ELR (cell line): ENCODE measurements around the gene YTHDC2.
"Not testable (repeated sequence)": the region's sequence is repeated elsewhere in the genome, so short reads cannot be mapped to it uniquely, and the experiment has no call there.

Experiments used
- DNase-seq: peaks from one replicate; pipeline ENCODE4 v3.0.0-alpha.2; 2015; ENCODE audit warnings: low read depth

YTHDC2 gene

DNA sequence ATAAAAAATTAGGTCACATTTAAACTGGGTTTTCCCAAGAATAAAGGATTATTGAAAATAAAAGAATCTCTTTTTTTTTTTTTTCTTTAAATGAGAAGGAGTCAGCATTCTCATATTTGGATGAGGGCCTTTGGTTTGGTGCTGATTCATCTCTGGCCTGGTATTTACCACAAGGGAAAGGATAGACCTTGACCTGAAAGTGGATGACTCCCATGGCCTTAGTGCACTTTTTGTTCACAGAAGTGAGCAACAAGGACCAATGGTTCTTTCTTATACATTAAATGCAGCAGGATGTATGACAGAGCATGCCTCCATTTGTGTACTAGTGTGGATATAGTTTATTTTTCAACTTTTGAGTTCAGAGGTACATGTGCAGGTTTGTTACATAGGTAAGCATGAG is 6.9 kb downstream of the YTHDC2 start:
- peak; percentile 80 for DNase-seq

DNA sequence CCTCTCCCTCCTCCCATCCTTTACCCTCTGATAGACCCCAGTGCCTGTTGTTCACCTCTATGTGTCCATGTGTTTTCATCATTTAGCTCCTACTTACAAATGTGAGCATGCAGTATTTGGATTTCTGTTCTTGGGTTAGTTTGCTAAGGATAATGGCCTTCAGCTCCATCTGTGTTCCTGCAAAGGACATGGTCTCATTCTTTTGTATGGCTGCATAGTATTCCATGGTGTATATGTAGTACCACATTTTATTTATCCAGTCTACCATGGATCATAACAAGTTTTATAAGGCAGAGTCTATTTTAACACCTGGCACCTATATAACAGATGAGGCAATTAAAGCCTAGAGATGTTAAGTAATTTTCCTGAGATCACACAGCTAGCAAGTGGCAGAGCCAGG is 7.4 kb downstream of the YTHDC2 start:
- DNase-seq, result no peak

DNA sequence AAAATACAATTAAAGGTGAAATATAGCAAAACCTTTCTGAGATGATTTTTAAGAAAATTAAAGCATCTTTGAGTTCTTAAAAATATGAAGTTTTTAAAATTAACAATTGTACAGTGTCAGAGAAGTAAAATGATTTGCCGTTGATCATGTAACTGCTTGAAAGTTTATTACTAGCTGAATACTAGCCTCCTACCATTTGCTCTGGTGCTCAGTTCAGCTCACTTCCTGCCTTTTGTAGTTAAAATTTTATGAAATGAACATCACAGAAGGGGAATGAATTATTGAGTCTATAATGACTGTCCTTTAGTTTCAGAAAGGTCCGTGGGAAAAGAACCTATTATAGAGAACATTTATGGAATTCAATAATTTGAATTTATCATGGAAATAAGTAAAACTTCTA is 9.7 kb downstream of the YTHDC2 start:
- DNase-seq, result no peak

DNA sequence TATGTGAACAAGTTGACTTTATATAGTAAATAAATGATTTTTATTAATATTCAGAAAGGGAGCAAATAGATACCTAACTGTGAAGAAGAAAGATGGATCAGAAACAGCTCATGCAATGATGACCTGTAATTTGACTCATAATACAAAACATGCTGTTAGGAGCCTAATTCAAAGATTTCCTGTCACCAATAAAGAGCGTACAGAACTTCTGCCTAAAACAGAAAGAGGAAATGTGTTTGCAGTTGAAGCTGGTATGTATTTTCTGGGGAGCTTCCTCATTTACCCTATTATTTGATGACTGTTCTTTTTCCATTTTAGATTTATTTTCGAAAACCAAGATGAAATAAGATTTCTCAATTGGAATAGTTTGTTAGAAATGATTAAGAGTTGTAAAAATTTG is 11.4 kb downstream of the YTHDC2 start:
- DNase-seq, result peak; percentile 40

DNA sequence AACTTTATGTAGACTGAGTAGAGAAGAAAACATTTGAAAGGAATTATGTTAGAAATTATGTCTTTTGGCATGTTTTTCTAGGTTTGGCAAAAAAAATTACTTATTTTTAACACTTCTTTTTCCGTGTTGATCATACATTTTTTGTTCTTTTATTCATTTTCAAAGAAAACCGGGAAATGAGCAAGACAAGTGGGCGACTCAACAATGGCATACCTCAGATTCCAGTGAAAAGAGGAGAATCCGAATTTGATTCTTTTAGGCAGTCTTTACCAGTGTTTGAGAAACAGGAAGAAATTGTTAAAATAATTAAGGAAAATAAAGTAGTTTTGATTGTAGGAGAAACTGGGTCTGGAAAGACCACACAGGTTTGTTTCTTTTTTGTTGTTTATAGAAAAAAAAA is 12.9 kb downstream of the YTHDC2 start:
- peak; percentile 32 for DNase-seq

DNA sequence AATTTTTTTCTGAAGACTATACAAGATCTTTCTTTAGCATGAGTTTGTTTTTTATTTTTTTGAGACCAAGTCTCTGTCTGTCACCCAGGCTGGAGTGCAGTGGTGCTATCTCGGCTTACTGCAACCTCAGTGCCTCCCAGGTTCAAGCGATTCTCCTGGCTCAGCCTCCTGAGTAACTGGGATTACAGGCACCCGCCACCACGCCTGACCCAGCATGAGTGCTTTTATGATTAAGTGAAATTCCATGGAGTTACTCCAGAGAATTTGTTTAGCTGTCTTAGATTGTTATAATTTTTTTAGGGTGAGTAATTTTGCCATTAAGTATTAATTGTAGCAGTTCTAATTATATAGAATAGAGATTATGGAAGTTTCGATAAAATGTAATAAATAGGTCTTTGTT is 14.3 kb downstream of the YTHDC2 start:
- DNase-seq, result peak; percentile 27

DNA sequence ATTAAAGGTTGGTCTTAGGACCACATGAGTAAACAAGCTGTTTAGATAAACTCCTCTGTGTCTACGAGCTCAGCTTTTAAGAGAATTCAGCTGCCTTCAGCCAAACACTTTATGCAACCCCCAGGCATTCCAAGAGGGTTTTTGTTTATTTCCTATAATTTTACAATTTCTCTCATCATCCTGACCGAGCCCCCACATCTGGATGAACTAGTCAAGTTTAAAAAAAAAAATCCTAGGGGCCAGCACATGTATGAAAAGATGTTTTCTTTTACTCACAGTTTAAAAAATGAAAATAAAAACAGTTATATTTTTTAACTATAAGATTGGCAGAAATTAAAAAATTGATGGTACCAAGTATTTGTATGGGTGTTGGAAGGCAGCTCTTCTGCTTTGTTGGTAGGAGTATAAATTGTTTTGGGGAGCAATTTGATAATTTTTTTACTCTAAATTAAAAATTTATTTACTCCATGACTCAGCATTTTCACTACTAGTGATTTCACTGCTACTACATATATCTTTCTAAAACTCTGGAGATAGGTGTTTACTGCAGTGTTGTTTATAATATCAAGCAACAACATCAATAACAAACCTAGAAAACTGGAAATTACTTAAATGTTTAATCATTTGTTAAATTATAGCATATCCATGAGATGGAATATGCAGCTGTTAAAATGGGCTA is 18.1 kb downstream of the YTHDC2 start:
- DNase-seq, result no peak

DNA sequence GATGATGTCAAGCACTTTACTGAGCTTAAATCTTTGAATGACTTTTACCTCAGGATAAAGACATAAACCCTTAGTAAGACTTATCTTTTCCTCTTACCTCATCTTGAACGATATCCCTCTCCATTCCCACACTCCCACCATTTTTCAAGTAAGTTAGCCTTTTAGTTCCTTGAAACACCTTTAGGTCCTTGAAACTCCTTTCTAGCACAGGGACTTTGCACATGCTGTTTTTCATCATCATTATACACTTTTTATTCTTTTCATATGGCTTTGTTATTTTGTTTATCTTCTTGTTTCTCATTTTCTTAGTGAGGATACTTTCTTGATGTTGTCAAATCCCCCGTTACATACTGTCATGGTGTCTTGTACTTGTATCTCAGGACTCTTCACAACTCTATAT is 24.8 kb downstream of the YTHDC2 start:
- DNase-seq, result no peak

DNA sequence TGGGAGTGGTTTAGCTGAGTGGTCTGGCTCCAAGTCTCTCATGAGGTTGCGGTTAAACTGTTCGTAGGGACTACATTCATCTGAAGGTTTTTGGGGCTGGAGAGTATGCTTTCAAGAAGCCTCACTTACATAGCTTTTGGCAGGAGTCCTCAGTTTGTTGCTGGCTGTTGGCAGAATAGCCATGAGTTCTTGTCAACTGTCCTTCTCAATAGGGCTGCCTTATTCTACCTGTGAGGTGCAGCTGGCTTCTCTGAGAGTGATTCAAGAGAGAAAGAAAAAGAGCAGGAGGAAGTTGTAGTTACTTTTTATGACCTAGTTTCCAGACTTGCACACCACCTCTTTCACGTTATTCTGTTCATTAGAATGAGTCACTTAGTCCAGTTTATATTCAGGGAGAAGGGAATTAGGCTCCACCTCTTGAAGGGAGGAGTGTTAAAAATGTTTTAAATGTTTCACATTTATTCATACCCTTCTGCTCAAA is 33.2 kb downstream of the YTHDC2 start:
- DNase-seq, result peak; percentile 72

DNA sequence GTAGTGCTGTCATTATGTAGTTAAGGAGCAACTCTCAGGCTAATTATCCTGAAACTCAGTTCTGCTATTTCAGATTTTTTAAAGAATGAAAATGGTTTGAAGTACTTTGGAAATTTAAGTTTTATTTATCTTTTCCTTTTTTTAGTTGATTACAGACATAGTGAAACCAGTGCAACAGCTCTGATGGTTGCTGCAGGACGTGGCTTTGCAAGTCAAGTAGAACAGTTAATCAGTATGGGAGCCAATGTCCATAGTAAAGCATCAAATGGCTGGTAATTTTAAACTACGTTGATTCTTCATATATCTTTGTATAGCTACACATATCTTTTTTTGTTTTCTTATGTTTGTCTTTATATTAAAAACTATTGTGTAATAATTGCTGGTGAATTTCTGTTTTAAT is 34.9 kb downstream of the YTHDC2 start:
- DNase-seq, result no peak

DNA sequence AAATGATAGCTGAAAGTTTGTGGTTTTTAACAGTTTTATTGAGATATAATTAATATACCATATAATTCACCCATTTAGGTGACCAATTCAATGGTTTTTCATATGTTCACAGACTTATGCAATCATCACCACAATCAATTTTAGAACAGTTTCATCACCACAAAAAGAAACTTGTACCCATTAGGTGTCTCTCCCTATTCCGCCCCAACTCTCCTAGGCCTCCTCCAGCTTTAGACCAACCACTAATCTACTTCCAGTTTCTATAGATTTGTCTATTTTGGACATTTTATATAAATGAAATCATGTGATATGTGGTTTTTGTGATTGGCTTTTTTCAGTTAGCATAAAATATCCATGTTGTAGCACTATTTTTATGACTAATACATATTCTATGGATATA is 38.6 kb downstream of the YTHDC2 start:
- no peak for DNase-seq

DNA sequence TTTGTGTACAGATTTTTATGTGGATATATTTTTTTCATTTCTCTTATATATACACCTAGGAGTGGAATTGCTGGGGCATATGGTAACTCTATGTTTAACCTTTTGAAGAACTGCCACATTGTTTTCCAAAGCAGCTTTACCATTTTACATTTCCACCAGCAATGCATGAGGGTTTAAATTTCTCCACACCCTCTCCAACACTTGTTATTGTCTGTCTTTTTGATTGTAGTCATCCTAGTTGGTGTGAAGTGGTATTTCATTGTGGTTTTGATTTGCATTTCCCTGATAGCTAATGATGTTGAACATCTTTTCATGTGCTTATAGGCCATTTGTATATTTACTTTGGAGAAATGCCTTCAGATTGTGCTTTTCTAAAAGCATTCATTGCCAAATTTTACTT is 39.1 kb downstream of the YTHDC2 start:
- DNase-seq, result no peak

DNA sequence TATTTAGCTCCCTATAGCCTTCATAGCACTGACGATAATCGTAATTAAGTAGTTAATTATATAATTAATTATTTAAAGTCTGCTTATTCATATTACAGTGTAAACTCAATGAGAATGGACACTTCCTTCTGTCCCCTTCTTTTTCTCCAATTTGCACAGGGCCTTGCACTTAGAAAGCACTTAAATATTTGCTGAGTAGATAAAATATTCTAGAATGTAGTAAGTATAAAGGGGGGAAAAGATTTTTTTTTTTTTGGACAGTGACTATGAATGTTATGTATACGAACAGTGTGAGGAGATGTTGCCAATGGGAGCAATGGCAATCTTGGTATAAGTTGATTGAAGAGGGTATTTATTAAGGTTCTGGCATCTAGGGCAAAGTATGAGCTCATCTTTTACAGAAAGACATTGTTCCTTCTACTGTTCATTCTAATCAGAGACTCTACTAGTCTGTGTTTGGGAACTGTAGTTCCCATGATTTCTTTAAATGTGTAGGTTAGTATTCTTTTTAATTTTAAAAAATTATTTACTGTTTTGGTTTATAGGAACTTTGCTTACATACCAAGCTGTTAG is 49.4 kb downstream of the YTHDC2 start:
- no peak for DNase-seq

DNA sequence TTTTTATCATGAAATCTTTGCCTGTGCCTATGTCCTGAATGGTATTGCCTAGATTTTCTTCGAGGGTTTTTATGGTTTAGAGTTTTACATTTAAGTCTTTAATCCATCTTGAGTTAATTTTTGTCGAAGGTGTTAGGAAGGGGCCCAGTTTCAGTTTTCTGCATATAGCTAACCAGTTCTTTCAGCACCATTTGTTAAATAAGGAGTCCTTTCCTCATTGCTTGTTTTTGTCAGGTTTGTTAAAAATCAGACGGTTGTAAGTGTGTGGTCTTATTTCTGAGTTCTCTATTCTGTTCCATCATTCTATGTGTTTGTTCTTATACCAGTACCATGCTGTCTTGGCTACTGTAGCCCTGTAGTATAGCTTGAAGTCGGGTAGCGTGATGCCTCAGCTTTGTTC is 55.9 kb downstream of the YTHDC2 start:
- DNase-seq, result no peak

DNA sequence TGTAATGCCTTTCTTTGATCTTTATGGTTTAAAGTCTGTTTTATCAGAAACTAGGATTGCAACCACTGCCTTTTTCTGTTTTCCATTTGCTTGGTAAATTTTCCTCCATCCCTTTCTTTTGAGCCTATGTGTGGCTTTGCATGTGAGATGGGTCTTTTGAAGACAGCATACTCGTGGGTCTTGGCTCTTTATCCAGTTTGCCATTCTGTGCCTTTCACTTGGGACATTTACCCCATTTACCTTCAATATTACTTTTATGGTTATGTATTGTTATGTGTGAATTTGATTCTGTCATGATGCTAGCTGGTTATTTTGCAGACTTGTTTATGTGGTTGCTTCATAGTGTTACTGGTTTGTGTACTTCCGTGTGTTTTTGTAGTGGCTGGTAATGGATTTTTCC is 59.2 kb downstream of the YTHDC2 start:
- DNase-seq, result no peak

DNA sequence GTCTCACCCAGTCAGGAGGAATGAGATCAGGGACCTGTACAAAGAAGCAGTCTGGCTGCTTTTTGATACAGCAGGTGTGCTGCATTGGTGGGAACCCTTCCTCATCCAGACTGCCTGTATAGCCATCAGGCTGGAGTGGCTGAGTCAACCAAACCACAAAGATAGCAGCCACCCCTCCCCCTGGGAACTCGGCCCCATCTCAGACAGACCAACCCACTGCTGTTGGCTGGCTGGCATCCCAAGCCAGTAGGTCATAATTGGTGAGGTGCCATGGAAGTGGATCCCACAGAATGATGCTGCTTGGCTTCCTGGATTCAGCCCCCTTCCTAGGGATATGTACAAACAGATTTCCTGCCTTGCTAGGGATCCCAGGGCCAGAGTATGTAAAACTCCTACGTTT is 60.9 kb downstream of the YTHDC2 start:
- DNase-seq, result peak; percentile 76

DNA sequence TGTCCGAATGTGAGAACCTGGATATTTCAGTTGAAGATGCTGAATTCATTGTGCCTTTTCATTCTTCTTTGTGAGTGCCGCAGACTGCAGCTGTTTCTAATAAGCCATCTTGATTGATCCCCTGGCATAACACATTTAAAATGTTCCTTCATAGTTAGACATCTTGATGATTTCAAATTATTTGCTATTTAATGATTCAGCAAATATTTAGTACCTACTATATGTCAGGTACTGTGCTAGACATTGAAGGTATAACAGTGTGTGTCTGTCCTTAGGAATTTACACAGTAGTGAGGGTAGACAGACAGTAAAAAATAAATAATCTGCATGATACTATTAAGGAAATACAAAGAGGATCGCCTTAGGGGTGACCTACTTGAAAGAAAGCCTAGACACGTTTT is 61.6 kb downstream of the YTHDC2 start:
- no peak for DNase-seq

DNA sequence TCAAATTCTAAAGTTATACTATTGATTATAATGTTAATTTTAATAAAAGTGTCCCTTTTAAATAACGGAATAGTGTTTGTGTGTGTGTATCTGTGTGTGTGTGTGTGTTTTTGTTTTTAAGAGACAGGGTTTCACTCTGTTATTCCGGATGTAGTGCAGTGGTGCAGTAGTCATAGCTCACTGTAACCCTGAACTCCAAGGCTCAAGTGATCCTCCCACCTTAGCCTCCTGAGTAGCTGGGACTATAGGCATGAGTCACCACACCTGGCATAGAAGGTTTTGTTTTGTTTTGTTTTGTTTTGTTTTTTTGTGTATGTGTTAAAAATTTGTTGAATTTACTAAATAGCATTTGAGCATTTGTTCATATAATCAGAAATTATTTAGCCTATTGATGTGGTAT is 64.6 kb downstream of the YTHDC2 start:
- no peak for DNase-seq

DNA sequence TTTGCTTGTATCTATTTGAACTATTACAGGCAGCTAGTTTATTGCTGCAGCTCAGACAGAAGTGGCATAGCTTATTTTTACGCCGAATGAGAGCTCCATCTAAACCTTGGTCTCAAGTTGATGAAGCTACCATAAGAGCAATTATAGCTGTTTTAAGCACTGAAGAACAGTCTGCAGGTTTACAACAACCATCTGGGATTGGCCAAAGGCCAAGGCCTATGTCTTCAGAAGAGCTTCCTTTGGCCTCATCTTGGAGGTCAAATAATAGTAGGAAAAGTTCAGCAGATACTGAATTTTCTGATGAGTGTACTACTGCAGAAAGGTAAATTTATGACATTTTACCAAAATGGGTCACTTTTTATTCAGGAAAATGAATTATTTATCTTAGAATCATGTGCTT is 67.9 kb downstream of the YTHDC2 start:
- DNase-seq, result no peak

DNA sequence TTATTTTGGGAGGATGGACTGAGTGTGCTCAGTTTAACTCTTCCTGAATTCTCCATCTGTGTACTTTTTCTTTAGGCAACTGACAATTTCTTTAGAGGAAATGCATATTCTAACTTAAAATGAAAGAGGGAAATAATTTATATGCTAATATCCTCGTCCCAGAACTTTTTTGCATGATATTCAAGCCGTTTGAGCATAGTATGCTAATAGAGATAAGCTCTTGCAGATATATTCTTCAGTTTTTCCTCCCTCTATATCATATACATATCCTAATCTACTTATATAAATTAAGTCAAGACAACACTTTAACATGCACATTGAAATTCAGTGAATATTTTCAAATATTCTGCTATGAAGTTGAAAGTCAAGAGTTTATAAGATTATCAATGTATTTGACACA is 84.7 kb downstream of the YTHDC2 start:
- DNase-seq, result no peak

DNA sequence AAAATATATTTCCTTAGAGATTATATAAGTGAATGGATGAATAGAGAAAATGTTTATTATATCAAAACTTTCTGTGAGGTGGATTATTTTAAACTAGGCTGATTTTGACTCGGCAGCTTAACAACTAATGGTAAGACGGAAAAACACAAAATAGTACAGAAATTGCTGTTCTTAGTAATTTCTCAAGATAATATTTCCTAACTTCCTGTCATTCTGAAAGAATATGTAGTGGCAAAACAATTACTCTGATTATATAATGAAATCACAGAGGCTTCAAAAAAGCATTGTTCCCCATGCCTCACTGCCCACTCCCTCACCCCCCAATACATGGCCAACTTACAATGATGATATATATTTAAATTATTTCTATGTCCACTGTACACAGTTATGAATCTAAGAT is 85.4 kb downstream of the YTHDC2 start:
- no peak for DNase-seq

DNA sequence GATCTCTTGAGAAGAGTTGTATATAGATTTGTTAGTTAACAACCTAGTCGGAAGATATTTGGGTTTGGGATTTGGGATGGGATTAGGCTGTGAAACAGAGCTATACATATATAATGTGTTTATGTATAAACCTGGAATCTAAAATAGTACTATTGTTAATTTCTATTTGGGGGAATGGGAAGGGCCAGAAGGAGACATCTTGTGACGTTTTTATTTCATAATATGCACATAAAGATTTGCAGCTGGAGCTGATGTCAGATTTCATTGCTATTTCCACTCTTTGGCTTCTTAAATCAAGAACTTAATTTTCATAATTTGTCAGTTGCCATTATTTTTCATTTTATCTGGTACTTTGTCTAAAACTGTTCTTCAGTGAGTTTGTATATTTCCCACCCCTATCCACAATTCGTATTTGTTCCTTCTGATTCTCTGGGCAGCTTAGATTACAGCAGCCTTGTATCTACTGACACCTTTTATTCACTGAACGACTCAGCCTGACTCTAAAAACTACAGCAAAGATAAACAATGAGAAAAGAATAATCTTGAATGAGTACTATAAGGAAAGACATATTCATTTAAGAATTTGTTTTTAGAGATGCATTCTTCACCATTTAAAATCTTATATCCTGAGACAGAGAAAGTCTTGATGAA is 86.9 kb downstream of the YTHDC2 start:
- DNase-seq, result no peak

DNA sequence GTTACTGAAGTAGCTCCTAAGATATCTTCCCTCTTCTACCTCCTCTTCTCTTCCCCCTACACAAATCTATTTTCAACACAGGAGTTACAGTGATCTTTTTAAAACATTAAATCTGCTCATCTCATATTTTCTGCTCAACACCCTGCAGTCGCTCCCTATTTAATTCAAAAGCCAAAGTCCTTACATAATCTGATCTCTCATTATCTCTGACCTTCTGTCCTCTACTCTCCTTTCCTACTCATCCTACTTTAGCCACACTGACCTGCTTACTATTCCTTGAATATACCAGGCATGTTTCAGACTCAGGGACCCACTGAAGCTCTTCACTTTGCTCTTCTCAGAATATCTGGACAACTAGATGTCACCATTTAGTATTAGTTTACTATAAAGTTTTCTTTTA is 87.9 kb downstream of the YTHDC2 start:
- no peak for DNase-seq

DNA sequence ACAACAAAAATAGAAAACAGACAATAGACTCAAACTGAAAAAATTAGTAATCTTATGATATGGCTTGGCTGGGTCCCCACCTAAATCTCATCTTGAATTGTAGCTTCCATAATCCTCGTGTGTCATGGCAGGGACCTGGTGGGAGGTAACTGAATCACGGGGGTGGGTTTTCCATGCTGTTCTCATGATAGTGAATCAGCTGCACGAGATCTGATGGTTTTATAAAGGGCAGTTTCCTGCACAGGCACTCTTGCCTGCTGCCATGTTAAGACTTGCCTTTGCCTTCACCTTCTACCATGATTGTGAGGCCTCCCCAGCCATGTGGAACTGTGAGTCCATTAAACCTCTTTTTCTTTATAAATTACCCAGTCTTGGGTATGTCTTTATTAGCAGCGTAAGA is 89.8 kb downstream of the YTHDC2 start:
- not testable (repeated sequence) for DNase-seq
